HEK293 (cell line): ENCODE data around the gene PLXND1.

ENCODE experiments used
- CTCF ChIP-seq: fragments of 450-650 bp; formaldehyde crosslinking; IDR thresholded peaks from 2 replicates; pipeline ENCODE4 v1.5.1; 2016; ENCODE audit warnings: missing biosample characterization, missing genetic modification characterization
- KLF9 ChIP-seq: fragments of 450-650 bp; formaldehyde crosslinking; IDR thresholded peaks from 2 replicates; pipeline ENCODE4 v1.5.1; 2016; ENCODE audit warnings: missing biosample characterization, missing genetic modification characterization, low read depth
- YY2 ChIP-seq: fragments of 450-650 bp; formaldehyde crosslinking; IDR thresholded peaks from 2 replicates; pipeline ENCODE4 v1.5.1; 2016; ENCODE audit warnings: missing biosample characterization, missing genetic modification characterization
- ZBTB17 ChIP-seq: fragments of 450-650 bp; formaldehyde crosslinking; IDR thresholded peaks from 2 replicates; pipeline ENCODE4 v1.5.1; 2016; ENCODE audit warnings: missing biosample characterization, missing genetic modification characterization
- ZBTB49 ChIP-seq: fragments of 450-650 bp; formaldehyde crosslinking; IDR thresholded peaks from 2 replicates; pipeline ENCODE4 v1.5.1; 2016; ENCODE audit warnings: missing biosample characterization, missing genetic modification characterization, low read depth
- ZNF175 ChIP-seq: fragments of 450-650 bp; formaldehyde crosslinking; IDR thresholded peaks from 2 replicates; pipeline ENCODE4 v1.5.1; 2016; ENCODE audit warnings: missing biosample characterization, missing genetic modification characterization
- ZNF274 ChIP-seq, 2 experiments: fragments of 200-500 bp in 1 of 2; fragments of 450-650 bp in 1 of 2; sonication (Bioruptor generic) in 1 of 2; formaldehyde crosslinking in 1 of 2; IDR thresholded peaks; 2 replicates each; pipeline versions ENCODE4 v1.5.1 to v1.6.1; 2014 to 2016; ENCODE audit warnings: borderline replicate concordance in 1 of 2, inconsistent platforms in 1 of 2, low read length in 1 of 2, missing biosample characterization in 1 of 2, missing genetic modification characterization in 1 of 2
- ZNF561 ChIP-seq: fragments of 450-650 bp; IDR thresholded peaks from 2 replicates; pipeline ENCODE4 v1.5.1; 2018; ENCODE audit warnings: missing biosample characterization, missing genetic modification characterization, borderline replicate concordance
- ZSCAN23 ChIP-seq: fragments of 450-650 bp; formaldehyde crosslinking; IDR thresholded peaks from 2 replicates; pipeline ENCODE4 v1.5.1; 2016; ENCODE audit warnings: missing biosample characterization, missing genetic modification characterization

GRCh38 chr3:129629011-129629410, 22.5 kb upstream of the PLXND1 start:
- TF ChIP-seq ZNF175 (tag by site-specific recombination): no peak
- TF ChIP-seq CTCF (tag by site-specific recombination): no peak
- TF ChIP-seq ZBTB17 (tag by site-specific recombination): no peak
- no peak for TF ChIP-seq ZBTB49 (tag by site-specific recombination)
- TF ChIP-seq YY2 (tag by site-specific recombination): no peak
- TF ChIP-seq ZSCAN23 (tag by site-specific recombination): no peak
- no peak for TF ChIP-seq KLF9 (tag by site-specific recombination)
- TF ChIP-seq ZNF561: no peak
- TF ChIP-seq ZNF274 (IDR thresholded peaks at IDR 0.05; ENCODE audit: low read length): no peak
- TF ChIP-seq ZNF274 (tag by site-specific recombination; IDR thresholded peaks at IDR 0.05; ENCODE audit: borderline replicate concordance): no peak
